Endothelial cell of umbilical vein (primary cell): ENCODE measurements around the gene TNFRSF12A. TPM values are rescaled to one million over a fixed set of nuclear protein-coding genes. Genes with fewer than 3 reads are reported as not detected.

Experiments used
- BruUV-seq: library from RNA; stranded (reverse); fragments of 400-500 nt; replicated peaks from 2 replicates; lab custom pipeline; 2021; lab: Mats Ljungman, UMichigan
- CTCF ChIA-PET: fragments of 300-600, 350-600 bp; sonication (Branson Sonifier 250); formaldehyde crosslinking; loops from one replicate; lab custom pipeline; 2021; ENCODE audit warnings: antibody characterized with exemption, inconsistent platforms; lab: Charles Lee
- POLR2A ChIA-PET: fragments of 300-600, 350-600 bp; sonication (Branson Sonifier 250); formaldehyde crosslinking; loops from one replicate; lab custom pipeline; 2021; ENCODE audit warnings: antibody characterized with exemption, inconsistent platforms; lab: Charles Lee
- DNase-seq: peaks from one replicate; pipeline ENCODE4 v3.0.0-alpha.2; 2011; ENCODE audit warnings: low read depth, low spot score
- FAIRE-seq: peaks from 2 replicates; lab custom pipeline; 2011; peaks lifted over from hg19 to GRCh38; lab: Jason Lieb, UNC
- H2AFZ ChIP-seq: 2 replicates; pipeline ENCODE4 v1.6.0; 2012; ENCODE audit warnings: low read depth, low read length, control low read depth, inconsistent platforms
- H3K27ac ChIP-seq: 2 replicates; pipeline ENCODE4 v1.5.1; 2011; ENCODE audit warnings: low read depth, mild to moderate bottlenecking, control low read depth, low read length, moderate library complexity; ENCODE audit not compliant: insufficient read depth
- H3K27me3 ChIP-seq, 2 experiments: 2 replicates each; pipeline versions ENCODE4 v1.6.0 to v1.6.1; 2011; ENCODE audit warnings: low read length in 2 of 2, mixed read lengths in 1 of 2; ENCODE audit not compliant: control insufficient read depth in 2 of 2, insufficient read depth in 2 of 2
- H3K36me3 ChIP-seq, 2 experiments: 2 replicates in 1 of 2; 3 replicates in 1 of 2; pipeline ENCODE4 v1.5.1; 2011; ENCODE audit warnings: low read length in 2 of 2, mild to moderate bottlenecking in 1 of 2, moderate library complexity in 1 of 2; ENCODE audit not compliant: control insufficient read depth in 2 of 2, insufficient read depth in 2 of 2; ENCODE audit errors: extremely low read depth in 1 of 2
- H3K4me1 ChIP-seq: 3 replicates; pipeline ENCODE4 v1.5.1; 2011; ENCODE audit warnings: mild to moderate bottlenecking, low read length; ENCODE audit not compliant: control insufficient read depth, insufficient read depth; ENCODE audit errors: extremely low read depth
- H3K4me2 ChIP-seq: 2 replicates; pipeline ENCODE4 v1.6.1; 2011; ENCODE audit warnings: low read length, control low read depth, mixed read lengths; ENCODE audit not compliant: insufficient read depth
- H3K4me3 ChIP-seq, 3 experiments: fragments of 200-600 bp in 1 of 3; sonication (generic), shearing (Covaris generic) in 1 of 3; replicated peaks in 1 of 3; 2 replicates each; pipeline ENCODE4 v1.5.1; 2011 to 2016; ENCODE audit warnings: control low read depth in 3 of 3, low read length in 3 of 3, mild to moderate bottlenecking in 2 of 3, inconsistent platforms in 1 of 3, low read depth in 1 of 3, moderate library complexity in 1 of 3; ENCODE audit not compliant: insufficient read depth in 1 of 3
- H3K79me2 ChIP-seq: 2 replicates; pipeline ENCODE4 v1.6.0; 2012; ENCODE audit warnings: low read length, inconsistent platforms; ENCODE audit not compliant: control insufficient read depth, insufficient read depth
- H3K9ac ChIP-seq: replicated peaks from 2 replicates; pipeline ENCODE3; 2011; ENCODE audit warnings: low read length, control low read depth; ENCODE audit not compliant: insufficient read depth; ENCODE audit errors: extremely low read depth
- H3K9me1 ChIP-seq: replicated peaks from 3 replicates; pipeline ENCODE4 v1.6.0; 2011; ENCODE audit warnings: mild to moderate bottlenecking, low read length; ENCODE audit not compliant: control insufficient read depth, insufficient read depth; ENCODE audit errors: extremely low read depth
- H3K9me3 ChIP-seq: replicated peaks from 2 replicates; pipeline ENCODE4 v1.5.1; 2012; ENCODE audit warnings: low read length, inconsistent platforms; ENCODE audit not compliant: control insufficient read depth, insufficient read depth
- H4K20me1 ChIP-seq: replicated peaks from 2 replicates; pipeline ENCODE3; 2011; ENCODE audit warnings: mild to moderate bottlenecking, low read length; ENCODE audit not compliant: control insufficient read depth, insufficient read depth; ENCODE audit errors: extremely low read depth
- EZH2 ChIP-seq: IDR thresholded peaks from 2 replicates; pipeline ENCODE4 v1.6.1; 2012; ENCODE audit warnings: borderline replicate concordance, low read depth, mild to moderate bottlenecking, moderate library complexity, low read length, inconsistent platforms; ENCODE audit not compliant: severe bottlenecking
- FOS ChIP-seq: IDR thresholded peaks from 2 replicates; pipeline ENCODE4 v1.6.1; 2011; ENCODE audit warnings: mild to moderate bottlenecking, low read length, moderate library complexity, borderline replicate concordance; ENCODE audit not compliant: insufficient read depth
- GATA2 ChIP-seq: IDR thresholded peaks from 2 replicates; pipeline ENCODE4 v1.7.0; 2011; ENCODE audit warnings: low read depth, mild to moderate bottlenecking, moderate library complexity, mixed read lengths, low read length; ENCODE audit not compliant: insufficient read length, insufficient read depth
- JUN ChIP-seq: IDR thresholded peaks from 2 replicates; pipeline ENCODE4 v1.6.1; 2011; ENCODE audit warnings: borderline replicate concordance, low read depth; ENCODE audit not compliant: insufficient read length, insufficient read depth
- MYC ChIP-seq: IDR thresholded peaks from one replicate; pipeline ENCODE4 v1.6.1; 2011; ENCODE audit warnings: mild to moderate bottlenecking, low read depth, low read length
- POLR2A ChIP-seq: IDR thresholded peaks from 2 replicates; pipeline ENCODE4 v1.6.1; 2012; ENCODE audit warnings: low read depth, mild to moderate bottlenecking, control low read depth, low read length
- POLR2AphosphoS5 ChIP-seq: IDR thresholded peaks from 2 replicates; pipeline ENCODE4 v1.6.1; 2012; ENCODE audit warnings: low read depth, mild to moderate bottlenecking, control low read depth, low read length, moderate library complexity; ENCODE audit not compliant: insufficient read depth
- dilution Hi-C: fragments of 300-500 bp; cut with MboI; formaldehyde crosslinking; loops from one replicate; pipeline ENCODE4 v1.15.0; 2019; ENCODE audit warnings: low sequenced_read_pairs; ENCODE audit not compliant: extremely low pct_ligation_motif_present
- intact Hi-C: fragments of 100-400 bp; cut with micrococcal nuclease; formaldehyde crosslinking; loops from one replicate; pipeline ENCODE4 v1.10.0; 2022
- polyA plus RNA-seq, 4 experiments: library from polyadenylated mRNA; depleted of rRNA in 3 of 4; stranded (reverse) in 3 of 4; unstranded in 1 of 4; fragments of >200 nt; gene quantifications; 2 replicates each; pipeline versions ENCODE4 v1.2.1 to v1.2.3, GENCODE V29; 2011 to 2012; ENCODE audit warnings: missing spikeins in 1 of 4
- total RNA-seq: library from RNA; stranded (reverse); gene quantifications from 2 replicates; pipeline ENCODE4 v1.2.3, GENCODE V29; 2021
- TF ChIP-seq, protein P1 (sequence below), 2 donors: IDR thresholded peaks; 1 replicate in 1 of 2; 2 replicates in 1 of 2; pipeline ENCODE4 v1.5.1; 2011; ENCODE audit warnings: low read length in 2 of 2, mild to moderate bottlenecking in 2 of 2, moderate library complexity in 2 of 2, control low read depth in 1 of 2, inconsistent platforms in 1 of 2, low read depth in 1 of 2; ENCODE audit not compliant: insufficient read depth in 1 of 2; ENCODE audit errors: extremely low read depth in 1 of 2
- TF ChIP-seq, protein P2 (sequence below): IDR thresholded peaks from 2 replicates; pipeline ENCODE4 v1.6.1; 2011; ENCODE audit not compliant: insufficient read depth, insufficient read length

TNFRSF12A gene
- total and polyA plus RNA-seq, 2 donors (not counting 3 experiments of a cell fraction or from before 2014, with no cell fraction given) = 162 to 187 TPM

DNA sequence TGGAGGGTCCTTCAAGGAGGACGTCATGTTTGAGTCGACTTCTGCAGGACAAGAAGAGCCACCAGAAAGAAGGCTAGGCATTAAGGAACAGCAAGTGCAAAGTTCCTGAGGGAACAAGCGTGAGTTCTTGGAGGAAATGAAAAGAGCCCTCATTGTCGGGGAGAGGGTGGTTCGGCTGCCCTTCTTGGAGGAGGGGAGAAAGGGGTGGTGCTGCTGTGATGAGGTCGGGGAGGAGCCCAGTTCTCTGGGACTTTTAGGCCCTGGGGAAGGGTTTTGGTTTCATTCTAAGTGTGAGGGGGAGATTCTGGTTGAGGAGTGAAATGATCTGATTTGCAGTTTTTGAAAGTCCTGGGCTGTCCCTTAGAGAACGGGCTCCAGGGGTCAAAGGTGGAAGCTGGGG lies 12.5 kb downstream of the TNFRSF12A start:
- dilution Hi-C loops = no loop called here
- H3K79me2 ChIP-seq = no peaks in the 10 kb centered on the region
- H3K27ac ChIP-seq = no peak overlapping the region
- BruUV-seq = no TSS peak
- ChIA-PET CTCF (interaction anchor here (1.1 to 8.8 kb wide), 11 partner anchors 12 to 133 kb away, joined by 4 to 200 read pairs (median 7); partner anchors contain the start of gene MMP25), POLR2A (no interaction called here)
- no peaks in the 10 kb centered on the region for H3K9me3 ChIP-seq
- no peak overlapping the region for H3K4me3 ChIP-seq
- H3K36me3 ChIP-seq = no peaks in the 10 kb centered on the region
- H3K27me3 ChIP-seq = peaks cover 57 to 65% of the 10 kb centered on the region in 2 experiments
- no peaks in the 10 kb centered on the region for H4K20me1 ChIP-seq
- H3K4me1 ChIP-seq = no peaks in the 10 kb centered on the region
- no peaks in the 10 kb centered on the region for H3K9me1 ChIP-seq
- TF ChIP-seq POLR2AphosphoS5 = no peak
- TF ChIP-seq, protein P1, sequence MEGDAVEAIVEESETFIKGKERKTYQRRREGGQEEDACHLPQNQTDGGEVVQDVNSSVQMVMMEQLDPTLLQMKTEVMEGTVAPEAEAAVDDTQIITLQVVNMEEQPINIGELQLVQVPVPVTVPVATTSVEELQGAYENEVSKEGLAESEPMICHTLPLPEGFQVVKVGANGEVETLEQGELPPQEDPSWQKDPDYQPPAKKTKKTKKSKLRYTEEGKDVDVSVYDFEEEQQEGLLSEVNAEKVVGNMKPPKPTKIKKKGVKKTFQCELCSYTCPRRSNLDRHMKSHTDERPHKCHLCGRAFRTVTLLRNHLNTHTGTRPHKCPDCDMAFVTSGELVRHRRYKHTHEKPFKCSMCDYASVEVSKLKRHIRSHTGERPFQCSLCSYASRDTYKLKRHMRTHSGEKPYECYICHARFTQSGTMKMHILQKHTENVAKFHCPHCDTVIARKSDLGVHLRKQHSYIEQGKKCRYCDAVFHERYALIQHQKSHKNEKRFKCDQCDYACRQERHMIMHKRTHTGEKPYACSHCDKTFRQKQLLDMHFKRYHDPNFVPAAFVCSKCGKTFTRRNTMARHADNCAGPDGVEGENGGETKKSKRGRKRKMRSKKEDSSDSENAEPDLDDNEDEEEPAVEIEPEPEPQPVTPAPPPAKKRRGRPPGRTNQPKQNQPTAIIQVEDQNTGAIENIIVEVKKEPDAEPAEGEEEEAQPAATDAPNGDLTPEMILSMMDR (IDR thresholded peaks at IDR 0.05; ENCODE audit: extremely low read depth in 1 of 2, insufficient read depth in 1 of 2, low read depth in 1 of 2, low read length in 2 of 2) = no peak
- TF ChIP-seq POLR2A = no peak
- TF ChIP-seq JUN = no peak
- TF ChIP-seq FOS = no peak
- TF ChIP-seq GATA2 = no peak
- TF ChIP-seq, protein P2, sequence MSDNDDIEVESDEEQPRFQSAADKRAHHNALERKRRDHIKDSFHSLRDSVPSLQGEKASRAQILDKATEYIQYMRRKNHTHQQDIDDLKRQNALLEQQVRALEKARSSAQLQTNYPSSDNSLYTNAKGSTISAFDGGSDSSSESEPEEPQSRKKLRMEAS = no peak
- no peak for TF ChIP-seq EZH2
- TF ChIP-seq MYC = no peak
- DNase-seq (no peak), FAIRE-seq (no peak)
- no peak overlapping the region for H3K9ac ChIP-seq
- H3K4me2 ChIP-seq = no peak overlapping the region
- intact Hi-C loops = no loop called here
- no peak overlapping the region for H2AFZ ChIP-seq
